ENCODE data around the gene ME3. TPM values are rescaled to one million over a fixed set of nuclear protein-coding genes. Genes with fewer than 3 reads are reported as not detected.

ME3 gene
- total RNA-seq, 4 donors from 2014 or later: 15.9 to 94.9 (median 51.3) TPM

DNA sequence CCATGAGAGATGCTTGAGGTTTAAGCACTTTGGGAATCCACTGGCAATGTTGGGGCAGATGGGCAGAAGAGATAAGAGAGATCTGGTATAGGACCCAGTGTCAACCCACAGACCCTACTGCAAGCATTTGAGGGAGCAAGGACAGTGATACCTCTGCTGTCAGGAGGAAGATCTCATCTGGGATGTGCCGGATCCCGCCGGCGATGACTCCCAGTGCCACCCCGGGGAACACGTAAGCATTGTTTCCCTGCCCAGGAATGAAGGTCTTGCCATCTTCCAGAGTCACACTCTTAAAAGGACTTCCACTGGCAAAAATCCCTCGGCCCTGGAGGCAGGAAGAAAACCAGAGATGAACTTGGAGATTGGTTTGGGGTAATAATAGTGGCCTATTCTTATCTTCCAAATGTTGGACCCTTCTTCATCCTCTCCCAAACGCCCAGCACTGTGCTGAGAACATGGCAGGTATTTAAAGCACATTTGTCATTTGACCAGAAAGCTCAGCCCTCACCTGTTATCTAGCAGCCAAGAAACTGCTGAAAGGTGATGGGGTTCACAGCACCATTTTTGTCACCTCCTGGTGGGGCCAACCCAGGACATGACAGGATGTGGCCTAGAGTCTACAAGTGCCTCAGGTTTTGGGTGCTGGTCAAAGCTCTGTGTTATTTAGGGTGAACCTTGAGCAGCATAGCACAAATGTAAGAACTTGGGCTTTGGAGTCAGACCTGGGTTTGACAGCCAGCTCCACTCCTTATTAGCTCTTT, 226.1 kb downstream of the ME3 start:
- Histone ChIP-seq H3K4me3 (no peak overlapping the region), H3K27ac (no peak overlapping the region), H3K9me3 (no peaks in the 10 kb centered on the region), H3K4me1 (no peaks in the 10 kb centered on the region), H3K27me3 (no peaks in the 10 kb centered on the region), H3K36me3 (no peaks in the 10 kb centered on the region)
- no peak for TF ChIP-seq POLR2A (IDR thresholded peaks at IDR 0.05)
- TF ChIP-seq, protein P1, sequence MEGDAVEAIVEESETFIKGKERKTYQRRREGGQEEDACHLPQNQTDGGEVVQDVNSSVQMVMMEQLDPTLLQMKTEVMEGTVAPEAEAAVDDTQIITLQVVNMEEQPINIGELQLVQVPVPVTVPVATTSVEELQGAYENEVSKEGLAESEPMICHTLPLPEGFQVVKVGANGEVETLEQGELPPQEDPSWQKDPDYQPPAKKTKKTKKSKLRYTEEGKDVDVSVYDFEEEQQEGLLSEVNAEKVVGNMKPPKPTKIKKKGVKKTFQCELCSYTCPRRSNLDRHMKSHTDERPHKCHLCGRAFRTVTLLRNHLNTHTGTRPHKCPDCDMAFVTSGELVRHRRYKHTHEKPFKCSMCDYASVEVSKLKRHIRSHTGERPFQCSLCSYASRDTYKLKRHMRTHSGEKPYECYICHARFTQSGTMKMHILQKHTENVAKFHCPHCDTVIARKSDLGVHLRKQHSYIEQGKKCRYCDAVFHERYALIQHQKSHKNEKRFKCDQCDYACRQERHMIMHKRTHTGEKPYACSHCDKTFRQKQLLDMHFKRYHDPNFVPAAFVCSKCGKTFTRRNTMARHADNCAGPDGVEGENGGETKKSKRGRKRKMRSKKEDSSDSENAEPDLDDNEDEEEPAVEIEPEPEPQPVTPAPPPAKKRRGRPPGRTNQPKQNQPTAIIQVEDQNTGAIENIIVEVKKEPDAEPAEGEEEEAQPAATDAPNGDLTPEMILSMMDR (IDR thresholded peaks at IDR 0.05): no peak
- DNase-seq: no peak

DNA sequence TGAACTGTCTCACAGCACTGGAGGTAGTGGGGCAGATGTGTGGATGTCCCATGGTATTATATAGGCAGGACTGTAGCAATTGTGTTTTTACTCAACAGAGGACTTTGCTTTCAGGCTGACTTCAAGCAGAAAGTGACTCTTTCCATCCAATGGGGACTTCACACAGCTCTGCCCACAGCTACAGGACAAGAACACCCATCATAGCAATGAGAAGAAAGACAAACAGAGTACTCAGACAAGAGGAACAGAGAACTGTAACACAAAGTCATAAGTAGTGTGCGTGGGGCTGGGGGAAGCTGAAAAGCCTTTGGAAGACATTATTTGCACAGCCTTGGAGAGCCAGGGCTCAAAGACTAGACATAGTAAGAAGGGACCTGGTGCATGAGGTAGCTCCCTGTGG, 227.4 kb downstream of the ME3 start:
- H3K9me3 ChIP-seq: no peaks in the 10 kb centered on the region
- no peaks in the 10 kb centered on the region for H3K36me3 ChIP-seq
- H3K27ac ChIP-seq: no peak overlapping the region
- TF ChIP-seq POLR2A (IDR thresholded peaks at IDR 0.05): no peak
- TF ChIP-seq, protein P1 (IDR thresholded peaks at IDR 0.05): no peak
- no peak for DNase-seq
- no peaks in the 10 kb centered on the region for H3K4me1 ChIP-seq
- H3K27me3 ChIP-seq: no peaks in the 10 kb centered on the region
- no peak overlapping the region for H3K4me3 ChIP-seq

DNA sequence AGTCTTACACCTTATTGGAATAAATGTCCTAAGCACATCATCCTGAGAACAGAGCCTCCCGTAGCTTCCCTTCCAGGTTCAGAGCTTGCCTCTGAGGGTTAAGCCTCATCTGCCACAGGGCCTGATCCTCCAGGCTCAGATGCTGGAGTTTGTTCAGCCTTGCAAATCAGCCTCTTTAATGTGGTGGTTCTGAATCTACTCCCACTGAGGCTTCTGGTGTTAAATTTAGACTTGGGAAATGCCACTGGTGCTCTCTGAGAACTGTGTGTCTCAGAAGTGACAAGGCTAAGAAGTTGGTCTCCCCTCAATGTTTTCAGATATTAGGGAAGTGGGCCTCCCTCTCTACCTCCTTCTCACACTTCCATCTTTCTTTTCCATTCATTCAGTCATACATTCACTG, 229.0 kb downstream of the ME3 start:
- no peak overlapping the region for H3K4me3 ChIP-seq
- no peaks in the 10 kb centered on the region for H3K36me3 ChIP-seq
- no peaks in the 10 kb centered on the region for H3K27me3 ChIP-seq
- no peaks in the 10 kb centered on the region for H3K4me1 ChIP-seq
- DNase-seq: no peak
- no peak overlapping the region for H3K27ac ChIP-seq
- no peaks in the 10 kb centered on the region for H3K9me3 ChIP-seq
- TF ChIP-seq, protein P1 (IDR thresholded peaks at IDR 0.05): no peak
- no peak for TF ChIP-seq POLR2A (IDR thresholded peaks at IDR 0.05)

DNA sequence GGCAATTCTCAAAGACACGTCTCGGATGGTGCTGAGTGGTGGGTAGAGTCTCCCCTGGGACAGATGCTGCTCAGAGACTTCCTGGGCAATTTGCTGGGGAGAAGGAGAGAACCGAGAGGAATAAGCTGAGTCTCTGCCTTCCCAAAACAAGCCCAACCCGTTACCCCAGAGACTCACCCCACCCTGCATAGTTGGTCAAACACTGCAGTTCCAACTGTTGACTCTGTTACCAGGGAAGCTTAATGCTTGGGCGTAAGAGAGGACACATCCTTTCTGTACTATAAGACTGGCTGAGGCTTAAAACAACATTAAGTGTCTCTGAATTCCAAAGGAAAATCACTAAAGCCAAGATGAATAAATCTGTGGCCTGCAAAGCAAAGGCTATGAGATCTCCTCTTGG, 229.6 kb downstream of the ME3 start:
- Histone ChIP-seq H3K36me3 (no peaks in the 10 kb centered on the region), H3K4me1 (no peaks in the 10 kb centered on the region), H3K27ac (no peak overlapping the region), H3K4me3 (no peak overlapping the region), H3K9me3 (no peaks in the 10 kb centered on the region), H3K27me3 (no peaks in the 10 kb centered on the region)
- DNase-seq: no peak
- TF ChIP-seq, protein P1 (IDR thresholded peaks at IDR 0.05): no peak
- TF ChIP-seq POLR2A (IDR thresholded peaks at IDR 0.05): no peak

DNA sequence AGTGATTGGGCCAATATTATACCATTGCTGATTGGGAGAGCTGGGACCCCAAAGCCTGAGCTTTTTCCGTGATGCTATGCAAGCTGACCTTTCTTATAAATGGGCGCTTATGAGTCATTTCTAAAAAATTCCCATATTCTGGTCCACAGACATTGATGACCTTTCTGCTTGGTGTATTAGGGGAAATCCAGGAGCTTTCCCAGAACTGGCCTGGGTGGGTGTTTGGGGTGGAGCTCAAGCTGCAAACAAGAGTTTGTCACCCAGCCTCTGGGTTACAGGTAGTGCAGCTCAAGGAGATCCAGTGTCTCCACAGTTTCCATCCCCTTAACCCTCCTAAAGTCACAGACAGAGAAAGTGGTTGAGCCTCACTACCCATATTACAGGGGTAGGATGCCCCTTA, 230.0 kb downstream of the ME3 start:
- TF ChIP-seq POLR2A (IDR thresholded peaks at IDR 0.05): no peak
- TF ChIP-seq, protein P1 (IDR thresholded peaks at IDR 0.05): no peak
- Histone ChIP-seq H3K9me3 (no peaks in the 10 kb centered on the region), H3K4me1 (no peaks in the 10 kb centered on the region), H3K27ac (no peak overlapping the region), H3K27me3 (no peaks in the 10 kb centered on the region), H3K4me3 (no peak overlapping the region), H3K36me3 (no peaks in the 10 kb centered on the region)
- no peak for DNase-seq

All from Peyer's patch (tissue), 4 donors.